DND-41 (cell line): ENCODE measurements around the gene NEDD4L.

Experiments
- CTCF ChIP-seq: IDR thresholded peaks from 2 replicates; pipeline ENCODE4 v1.5.1; 2012; ENCODE audit warnings: borderline replicate concordance, low read length, moderate library complexity, mild to moderate bottlenecking; ENCODE audit not compliant: poor library complexity, severe bottlenecking; ENCODE audit errors: extremely low read depth
- EZH2 ChIP-seq: IDR thresholded peaks from 3 replicates; pipeline ENCODE4 v1.6.1; 2012; ENCODE audit warnings: borderline replicate concordance, low read depth, mild to moderate bottlenecking, moderate library complexity, low read length, inconsistent platforms; ENCODE audit not compliant: severe bottlenecking

- TF ChIP-seq CTCF (no peak), EZH2 (no peak)
Observed at GRCh38 chr18:58195278-58195765, 151.3 kb downstream of the NEDD4L start.
